Measurements from ENCODE around the gene PRPSAP2. TPM values are rescaled to one million over a fixed set of nuclear protein-coding genes. Genes with fewer than 3 reads are reported as not detected.

PRPSAP2 gene
- total and polyA plus RNA-seq, 4 donors = 18.2 to 56.1 (median 23.3) TPM

DNA sequence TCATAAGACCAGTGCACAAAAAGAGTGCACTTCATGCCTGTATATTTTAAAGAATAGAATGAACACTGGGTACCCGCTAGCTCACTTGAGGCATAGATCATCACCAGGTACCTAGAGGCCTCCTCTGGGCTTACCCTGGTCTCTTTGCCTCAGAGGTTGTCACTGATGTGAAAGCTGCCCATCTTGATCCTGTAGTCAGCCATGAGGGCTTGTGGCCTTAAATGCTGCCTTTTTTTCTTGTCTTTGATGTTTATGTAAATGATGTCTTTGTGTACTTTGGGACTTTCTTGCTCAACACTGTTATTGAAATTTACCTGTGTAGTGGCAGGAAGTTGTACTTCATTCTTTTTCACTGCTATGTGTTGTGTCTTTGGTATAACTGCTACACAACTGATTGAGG is 67.3 kb downstream of the PRPSAP2 start:
- H3K9me3 ChIP-seq (ENCODE audit: control insufficient read depth in 4 of 4, insufficient read depth in 3 of 4, low read length in 3 of 4) = no peaks in the 10 kb centered on the region
- peaks cover 0 to 16% (median 1%) of the 10 kb centered on the region in 5 donors for H3K4me1 ChIP-seq (ENCODE audit: control insufficient read depth in 5 of 5, insufficient read depth in 5 of 5, low read length in 5 of 5)
- ATAC-seq (ENCODE audit: insufficient read depth, low FRiP score) (no peak), DNase-seq (no peak)
- TF ChIP-seq, protein P1, sequence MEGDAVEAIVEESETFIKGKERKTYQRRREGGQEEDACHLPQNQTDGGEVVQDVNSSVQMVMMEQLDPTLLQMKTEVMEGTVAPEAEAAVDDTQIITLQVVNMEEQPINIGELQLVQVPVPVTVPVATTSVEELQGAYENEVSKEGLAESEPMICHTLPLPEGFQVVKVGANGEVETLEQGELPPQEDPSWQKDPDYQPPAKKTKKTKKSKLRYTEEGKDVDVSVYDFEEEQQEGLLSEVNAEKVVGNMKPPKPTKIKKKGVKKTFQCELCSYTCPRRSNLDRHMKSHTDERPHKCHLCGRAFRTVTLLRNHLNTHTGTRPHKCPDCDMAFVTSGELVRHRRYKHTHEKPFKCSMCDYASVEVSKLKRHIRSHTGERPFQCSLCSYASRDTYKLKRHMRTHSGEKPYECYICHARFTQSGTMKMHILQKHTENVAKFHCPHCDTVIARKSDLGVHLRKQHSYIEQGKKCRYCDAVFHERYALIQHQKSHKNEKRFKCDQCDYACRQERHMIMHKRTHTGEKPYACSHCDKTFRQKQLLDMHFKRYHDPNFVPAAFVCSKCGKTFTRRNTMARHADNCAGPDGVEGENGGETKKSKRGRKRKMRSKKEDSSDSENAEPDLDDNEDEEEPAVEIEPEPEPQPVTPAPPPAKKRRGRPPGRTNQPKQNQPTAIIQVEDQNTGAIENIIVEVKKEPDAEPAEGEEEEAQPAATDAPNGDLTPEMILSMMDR (IDR thresholded peaks at IDR 0.05; ENCODE audit: control extremely low read depth, extremely low read depth) = no peak
- no peak overlapping the region for H3K27ac ChIP-seq (ENCODE audit: low read depth in 1 of 2, low read length in 1 of 2)
- no peak overlapping the region for H3K4me3 ChIP-seq
- H3K9ac ChIP-seq (ENCODE audit: insufficient read depth in 1 of 2, low read length in 2 of 2) = no peak overlapping the region
- WGBS, 2 donors = 96 to 100% methylated on average over 1 of the region's 1 CpG
- H3K36me3 ChIP-seq (ENCODE audit: control insufficient read depth in 4 of 4, insufficient read depth in 4 of 4, low read length in 4 of 4) = peaks cover 5 to 15% (median 12%) of the 10 kb centered on the region in 4 donors
- no peaks in the 10 kb centered on the region for H3K27me3 ChIP-seq (ENCODE audit: control insufficient read depth in 3 of 3, insufficient read depth in 3 of 3, low read length in 2 of 3)

DNA sequence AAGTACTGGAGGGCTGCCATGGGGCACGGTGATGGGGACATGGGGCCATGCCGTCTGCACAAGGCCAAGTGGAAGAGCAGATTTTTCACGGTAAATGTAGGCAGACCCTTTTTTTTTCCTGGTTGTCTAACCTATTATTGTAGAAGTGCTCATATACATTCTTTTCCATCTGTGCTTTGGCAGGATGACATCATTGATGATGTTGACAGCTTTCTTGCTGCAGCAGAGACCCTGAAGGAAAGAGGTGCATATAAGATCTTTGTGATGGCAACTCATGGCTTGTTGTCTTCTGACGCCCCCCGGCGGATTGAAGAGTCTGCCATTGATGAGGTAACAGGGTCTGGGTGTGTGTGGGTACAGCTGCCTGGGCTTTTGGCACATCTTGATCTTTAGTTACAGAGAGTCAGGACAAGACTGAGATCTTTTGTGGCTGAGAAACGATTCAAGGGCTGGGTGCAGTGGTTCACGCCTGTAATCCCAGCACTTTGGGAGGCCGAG is 70.7 kb downstream of the PRPSAP2 start:
- 93 to 94% methylated on average over 9 of the region's 9 CpGs for WGBS, 2 donors
- no peaks in the 10 kb centered on the region for H3K27me3 ChIP-seq (ENCODE audit: control insufficient read depth in 3 of 3, insufficient read depth in 3 of 3, low read length in 2 of 3)
- TF ChIP-seq, protein P1 (IDR thresholded peaks at IDR 0.05; ENCODE audit: control extremely low read depth, extremely low read depth) = no peak
- no peak overlapping the region for H3K9ac ChIP-seq (ENCODE audit: insufficient read depth in 1 of 2, low read length in 2 of 2)
- DNase-seq (no peak), ATAC-seq (ENCODE audit: insufficient read depth, low FRiP score) (no peak)
- H3K9me3 ChIP-seq (ENCODE audit: control insufficient read depth in 4 of 4, insufficient read depth in 3 of 4, low read length in 3 of 4) = no peaks in the 10 kb centered on the region
- H3K36me3 ChIP-seq (ENCODE audit: control insufficient read depth in 4 of 4, insufficient read depth in 4 of 4, low read length in 4 of 4) = peaks cover 14 to 20% (median 17%) of the 10 kb centered on the region in 4 donors
- H3K4me3 ChIP-seq = no peak overlapping the region
- H3K27ac ChIP-seq (ENCODE audit: low read depth in 1 of 2, low read length in 1 of 2) = no peak overlapping the region
- H3K4me1 ChIP-seq (ENCODE audit: control insufficient read depth in 5 of 5, insufficient read depth in 5 of 5, low read length in 5 of 5) = no peaks in the 10 kb centered on the region

DNA sequence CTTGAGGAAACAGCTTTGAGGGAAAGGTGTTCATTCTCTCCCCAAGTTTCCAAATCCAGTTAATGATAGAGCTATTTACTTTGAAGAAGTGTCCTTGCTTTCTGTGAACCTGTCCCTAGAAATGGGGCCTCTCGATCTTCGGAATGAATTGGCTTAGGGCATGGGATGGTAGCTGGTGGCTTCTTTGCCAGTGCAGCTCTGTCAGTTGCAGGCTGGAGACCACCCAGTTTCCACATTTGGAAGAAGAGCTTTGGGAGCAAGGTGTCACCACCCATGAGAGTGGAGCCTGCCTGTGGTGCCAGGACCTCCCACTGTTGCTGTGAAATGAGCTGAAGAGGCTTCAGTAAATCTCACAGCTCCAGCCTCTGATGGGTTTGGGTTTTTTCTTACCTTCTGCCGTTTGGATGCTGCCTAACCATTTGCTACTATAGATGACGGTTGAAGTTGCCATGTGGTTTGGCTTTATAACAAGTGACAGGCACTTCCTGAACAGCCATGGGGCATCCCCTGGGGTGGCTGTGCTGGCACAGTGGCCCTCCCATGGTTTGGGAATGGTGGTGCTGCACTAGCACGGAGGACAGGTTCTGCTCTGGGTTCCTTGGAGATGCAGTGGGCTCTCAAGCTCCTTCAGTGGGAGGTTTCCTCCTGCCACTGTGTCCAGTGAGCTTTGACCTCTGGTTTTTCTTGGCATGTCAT is 74.6 kb downstream of the PRPSAP2 start:
- H3K9me3 ChIP-seq (ENCODE audit: control insufficient read depth in 4 of 4, insufficient read depth in 3 of 4, low read length in 3 of 4) = no peaks in the 10 kb centered on the region
- H3K4me1 ChIP-seq (ENCODE audit: control insufficient read depth in 5 of 5, insufficient read depth in 5 of 5, low read length in 5 of 5) = no peaks in the 10 kb centered on the region
- no peak overlapping the region for H3K9ac ChIP-seq (ENCODE audit: insufficient read depth in 1 of 2, low read length in 2 of 2)
- no peak overlapping the region for H3K4me3 ChIP-seq
- DNase-seq = no peak
- ATAC-seq (ENCODE audit: insufficient read depth, low FRiP score) = no peak
- WGBS, 2 donors = 58 to 65% methylated on average over 5 of the region's 5 CpGs
- TF ChIP-seq, protein P1 (IDR thresholded peaks at IDR 0.05; ENCODE audit: control extremely low read depth, extremely low read depth) = no peak
- no peaks in the 10 kb centered on the region for H3K27me3 ChIP-seq (ENCODE audit: control insufficient read depth in 3 of 3, insufficient read depth in 3 of 3, low read length in 2 of 3)
- peaks cover 8 to 19% (median 12%) of the 10 kb centered on the region in 4 donors for H3K36me3 ChIP-seq (ENCODE audit: control insufficient read depth in 4 of 4, insufficient read depth in 4 of 4, low read length in 4 of 4)
- H3K27ac ChIP-seq (ENCODE audit: low read depth in 1 of 2, low read length in 1 of 2) = no peak overlapping the region
